Activated naive CD4-positive, alpha-beta T cell treated with anti-CD3 and anti-CD28 coated beads, Interleukin-2, amount 50 U/mL, for 24 hours (primary cell): ENCODE data around the gene ICAM4.

Experiments used
- H3K27ac Mint-ChIP-seq: one replicate; pipeline ENCODE4 v1.8.0; 2021; ENCODE audit warnings: mild to moderate bottlenecking, mixed read lengths
- H3K27me3 Mint-ChIP-seq: one replicate; pipeline ENCODE4 v1.8.0; 2021; ENCODE audit warnings: mixed read lengths
- H3K36me3 Mint-ChIP-seq: one replicate; pipeline ENCODE4 v1.8.0; 2021; ENCODE audit warnings: mixed read lengths
- H3K4me1 Mint-ChIP-seq: one replicate; pipeline ENCODE4 v1.8.0; 2021; ENCODE audit warnings: mixed read lengths
- H3K4me3 Mint-ChIP-seq: one replicate; pipeline ENCODE4 v1.8.0; 2021; ENCODE audit warnings: mild to moderate bottlenecking, mixed read lengths
- H3K9me3 Mint-ChIP-seq: one replicate; pipeline ENCODE4 v1.8.0; 2021; ENCODE audit warnings: mixed read lengths

ICAM4 gene

GRCh38 chr19:10318807-10319682 lies 32.3 kb downstream of the ICAM4 start:
- Mint-ChIP-seq H3K4me1 (peaks cover 21% of the 10 kb centered on the region), H3K9me3 (no peaks in the 10 kb centered on the region), H3K4me3 (no peak overlapping the region), H3K27ac (no peak overlapping the region), H3K36me3 (peaks cover 12% of the 10 kb centered on the region), H3K27me3 (no peaks in the 10 kb centered on the region)

GRCh38 chr19:10320602-10321416 lies 34.1 kb downstream of the ICAM4 start:
- Mint-ChIP-seq H3K27me3 (no peaks in the 10 kb centered on the region), H3K4me1 (peaks cover 7% of the 10 kb centered on the region), H3K4me3 (no peak overlapping the region), H3K9me3 (no peaks in the 10 kb centered on the region), H3K36me3 (peaks cover 10% of the 10 kb centered on the region), H3K27ac (no peak overlapping the region)

DNA sequence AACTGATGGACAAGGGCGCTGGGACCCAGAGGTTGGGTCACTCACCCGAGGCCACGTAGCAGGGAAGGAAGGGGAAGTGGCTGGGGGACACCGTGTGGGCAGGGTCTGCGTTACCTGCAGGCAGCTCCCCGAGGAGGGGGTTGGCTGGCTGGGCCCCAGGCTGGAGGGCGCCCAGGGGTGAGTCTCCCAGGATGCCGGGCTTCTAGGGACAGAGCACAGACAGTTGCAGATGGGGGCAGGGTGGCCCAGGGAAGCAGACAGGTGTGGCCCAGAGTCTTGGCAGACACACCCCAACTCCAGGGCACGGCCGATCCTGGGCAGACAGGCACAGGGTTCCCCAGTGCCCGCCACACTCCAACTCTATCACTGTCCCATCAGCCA lies 34.7 kb downstream of the ICAM4 start:
- no peaks in the 10 kb centered on the region for H3K27me3 Mint-ChIP-seq
- H3K36me3 Mint-ChIP-seq = peaks cover 6% of the 10 kb centered on the region
- H3K9me3 Mint-ChIP-seq = no peaks in the 10 kb centered on the region
- H3K4me3 Mint-ChIP-seq = no peak overlapping the region
- no peak overlapping the region for H3K27ac Mint-ChIP-seq
- peaks cover under 1% of the 10 kb centered on the region for H3K4me1 Mint-ChIP-seq

DNA sequence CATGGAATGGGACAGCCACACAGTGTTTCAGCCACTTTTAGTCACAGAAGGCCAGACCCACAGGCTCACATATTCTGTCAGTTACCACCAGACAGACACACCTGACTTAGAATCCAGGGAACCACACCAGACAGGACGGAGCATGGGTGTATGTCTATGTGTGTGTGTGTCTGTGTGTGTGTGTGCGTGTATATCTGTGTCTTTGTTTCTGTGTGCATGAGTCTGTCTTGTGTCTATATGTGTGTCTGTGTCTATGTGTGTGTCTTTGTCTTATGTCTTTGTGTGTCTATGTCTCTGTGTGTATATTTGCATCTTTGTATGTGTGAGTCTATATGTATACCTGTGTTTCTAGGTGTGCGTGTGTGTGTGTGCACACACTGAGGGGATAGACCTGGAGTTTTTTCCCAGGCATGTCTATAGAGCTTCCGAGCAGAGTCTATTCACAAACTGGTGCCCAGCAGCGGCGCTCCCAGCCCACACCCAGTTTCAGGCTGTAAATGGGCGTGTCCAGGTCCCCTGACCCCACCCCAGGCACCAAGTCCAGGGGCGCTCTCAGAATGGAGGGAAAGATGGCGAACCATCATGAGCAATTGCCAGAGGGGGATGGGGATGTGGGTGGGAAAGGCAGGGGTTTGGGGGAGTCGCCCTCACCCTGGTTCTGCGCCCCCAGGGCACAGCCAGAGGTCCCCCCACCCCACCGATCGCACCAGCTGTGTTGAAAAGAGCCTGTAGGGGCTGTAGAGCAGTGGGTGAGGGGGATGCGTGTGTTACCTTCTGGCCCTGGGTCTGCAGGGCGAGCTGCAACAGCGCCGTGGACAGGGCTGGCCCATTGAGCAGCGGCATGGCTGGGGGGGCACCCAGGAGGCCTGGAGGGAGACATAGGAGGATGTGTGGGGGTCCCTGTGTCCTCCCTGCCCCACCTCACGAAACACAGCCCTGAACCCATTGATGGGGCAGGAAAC lies 35.4 kb downstream of the ICAM4 start:
- Mint-ChIP-seq H3K4me1 (no peaks in the 10 kb centered on the region), H3K27me3 (no peaks in the 10 kb centered on the region)

DNA sequence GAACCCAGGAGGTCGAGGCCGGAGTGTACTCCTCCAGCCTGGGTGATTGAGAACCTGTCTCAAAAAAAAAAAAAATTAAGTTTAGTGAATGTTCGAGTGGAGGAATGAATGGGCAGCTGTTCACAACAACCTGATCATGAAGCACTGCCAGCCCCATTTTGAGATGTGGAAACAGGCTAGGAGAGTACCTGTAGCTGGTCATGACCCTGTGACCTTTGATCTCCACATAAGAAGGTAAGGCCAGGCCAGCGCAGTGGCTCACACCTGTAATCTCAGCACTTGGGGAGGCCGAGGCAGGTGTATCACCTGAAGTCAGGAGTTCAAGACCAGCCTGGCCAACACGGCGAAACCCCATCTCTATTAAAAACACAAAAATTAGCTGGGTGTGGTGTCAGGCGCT lies 39.0 kb downstream of the ICAM4 start:
- H3K27ac Mint-ChIP-seq = no peak overlapping the region
- no peak overlapping the region for H3K4me3 Mint-ChIP-seq
- no peaks in the 10 kb centered on the region for H3K9me3 Mint-ChIP-seq
- no peaks in the 10 kb centered on the region for H3K27me3 Mint-ChIP-seq
- peaks cover 4% of the 10 kb centered on the region for H3K4me1 Mint-ChIP-seq
- no peaks in the 10 kb centered on the region for H3K36me3 Mint-ChIP-seq

More for the DNA sequence above, 35.4 kb downstream of the ICAM4 start:
- H3K27ac Mint-ChIP-seq = no peak overlapping the region
- H3K9me3 Mint-ChIP-seq = no peaks in the 10 kb centered on the region
- H3K4me3 Mint-ChIP-seq = no peak overlapping the region
- peaks cover 6% of the 10 kb centered on the region for H3K36me3 Mint-ChIP-seq

- H3K36me3 Mint-ChIP-seq = peaks cover 4% of the 10 kb centered on the region
- H3K27me3 Mint-ChIP-seq = no peaks in the 10 kb centered on the region
- H3K9me3 Mint-ChIP-seq = no peaks in the 10 kb centered on the region
- peaks cover 12% of the 10 kb centered on the region for H3K4me1 Mint-ChIP-seq
- no peak overlapping the region for H3K27ac Mint-ChIP-seq
- H3K4me3 Mint-ChIP-seq = no peak overlapping the region
Measured at GRCh38 chr19:10327793-10328192, 41.0 kb downstream of the ICAM4 start.

DNA sequence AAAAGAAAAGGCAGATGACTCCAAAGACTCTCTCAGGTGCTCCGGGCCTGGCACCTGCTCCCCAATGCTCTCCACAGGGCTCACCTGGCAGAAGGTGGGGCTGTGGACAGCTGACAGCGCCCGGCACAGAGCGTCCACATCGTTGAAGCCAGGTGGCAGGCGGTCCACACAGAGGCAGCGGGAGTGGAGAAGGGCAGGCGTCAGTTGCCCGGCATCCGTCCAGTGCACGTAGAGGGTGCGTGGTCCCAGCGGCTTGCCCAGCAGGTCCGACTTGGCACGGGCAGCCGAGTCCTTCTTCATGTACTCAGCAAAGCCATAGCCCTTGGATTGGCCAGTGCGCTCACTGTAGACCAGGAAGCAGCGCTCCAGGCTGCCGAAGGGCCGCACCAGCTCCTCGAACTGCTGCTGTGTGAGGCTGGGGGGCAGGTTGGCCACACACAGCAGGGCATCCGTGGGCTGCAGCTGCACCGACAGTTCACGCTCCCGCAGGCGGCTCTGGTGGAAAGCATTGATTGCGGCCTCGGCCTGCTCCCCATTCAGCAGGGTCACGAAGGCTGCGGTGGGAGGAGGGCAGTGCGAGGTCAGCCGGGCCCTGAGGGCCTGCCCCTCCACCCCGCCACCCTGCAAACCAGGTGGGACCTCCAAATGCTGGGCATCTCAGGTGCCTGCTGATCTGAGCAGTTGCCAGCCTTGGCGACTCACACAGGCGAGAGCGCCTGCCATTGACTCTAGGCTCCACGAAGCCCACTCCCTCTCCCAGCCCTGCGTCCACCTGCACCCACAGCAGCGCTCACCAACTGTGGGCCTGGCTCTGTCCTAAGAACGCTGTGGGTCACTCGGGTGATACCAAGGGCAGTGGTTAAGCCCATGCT lies 42.0 kb downstream of the ICAM4 start:
- Mint-ChIP-seq H3K4me3 (no peak overlapping the region), H3K4me1 (peaks cover 17% of the 10 kb centered on the region), H3K9me3 (no peaks in the 10 kb centered on the region), H3K27me3 (no peaks in the 10 kb centered on the region), H3K27ac (no peak overlapping the region), H3K36me3 (peaks cover 5% of the 10 kb centered on the region)

- H3K27me3 Mint-ChIP-seq = no peaks in the 10 kb centered on the region
- no peaks in the 10 kb centered on the region for H3K9me3 Mint-ChIP-seq
- H3K4me3 Mint-ChIP-seq = no peak overlapping the region
- peaks cover 5% of the 10 kb centered on the region for H3K36me3 Mint-ChIP-seq
- peaks cover 18% of the 10 kb centered on the region for H3K4me1 Mint-ChIP-seq
- H3K27ac Mint-ChIP-seq = no peak overlapping the region
Measured at GRCh38 chr19:10329555-10329954, 42.8 kb downstream of the ICAM4 start.

GRCh38 chr19:10332158-10332964 lies 45.6 kb downstream of the ICAM4 start:
- Mint-ChIP-seq H3K27ac (peak overlapping the region; percentile 98), H3K4me3 (peak overlapping the region; percentile 97), H3K27me3 (no peaks in the 10 kb centered on the region), H3K9me3 (no peaks in the 10 kb centered on the region), H3K36me3 (peaks cover 5% of the 10 kb centered on the region), H3K4me1 (peaks cover 18% of the 10 kb centered on the region)

GRCh38 chr19:10332965-10333757 lies 46.4 kb downstream of the ICAM4 start, which contains the start of gene RAVER1:
Gene RAVER1, minus strand, starts transcription at chr19:10333529. Its CDS starts 22 bp downstream, at chr19:10333507.
- no peaks in the 10 kb centered on the region for H3K9me3 Mint-ChIP-seq
- H3K4me1 Mint-ChIP-seq = peaks cover 19% of the 10 kb centered on the region
- peak within 1 kb of the TSS; percentile 97 for H3K4me3 Mint-ChIP-seq
- peaks cover 5% of the 10 kb centered on the region for H3K36me3 Mint-ChIP-seq
- no peaks in the 10 kb centered on the region for H3K27me3 Mint-ChIP-seq
- peak within 1 kb of the TSS; percentile 98 for H3K27ac Mint-ChIP-seq

DNA sequence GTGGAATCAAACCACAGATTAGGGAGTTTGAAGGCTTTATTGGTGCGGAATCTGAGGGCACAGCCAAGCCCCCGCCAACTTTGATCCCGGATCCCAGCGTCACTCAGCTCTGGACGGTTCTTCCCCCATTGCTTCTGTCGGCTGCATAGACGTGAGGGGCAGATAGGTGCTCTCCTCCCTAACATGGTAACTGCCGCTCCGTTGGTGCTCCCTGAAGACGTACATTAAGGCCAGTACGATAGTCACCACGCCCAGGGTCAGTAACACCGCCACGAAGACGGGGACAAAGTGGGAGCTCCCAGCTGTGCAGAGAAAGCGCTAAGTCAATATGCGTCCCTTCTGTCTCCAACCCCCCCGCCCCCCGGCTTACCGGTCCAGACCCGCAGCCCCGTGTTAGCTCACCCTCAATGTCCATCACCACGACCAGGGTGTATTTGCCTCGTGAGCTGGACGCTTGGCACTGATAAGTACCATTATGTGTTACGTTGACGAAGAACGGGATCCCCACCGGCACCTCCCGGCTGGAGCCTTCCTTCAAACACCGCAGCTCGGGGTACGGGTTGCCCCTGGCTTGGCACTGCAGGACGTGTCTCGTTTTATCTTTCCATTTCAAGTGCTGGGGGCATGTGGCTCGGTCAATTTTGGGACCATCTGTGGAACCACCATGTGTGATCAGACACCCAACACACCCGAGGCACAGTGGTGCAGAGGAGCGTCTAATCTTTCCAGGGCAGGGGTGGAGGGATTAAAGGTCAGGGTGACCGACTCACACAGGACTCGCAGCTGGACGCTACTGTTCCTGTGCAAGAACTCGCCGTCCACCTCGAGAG lies 47.2 kb downstream of the ICAM4 start:
- Mint-ChIP-seq H3K27ac (peak overlapping the region; percentile 98), H3K4me3 (peak overlapping the region; percentile 97), H3K36me3 (peaks cover 5% of the 10 kb centered on the region), H3K27me3 (no peaks in the 10 kb centered on the region), H3K4me1 (peaks cover 27% of the 10 kb centered on the region), H3K9me3 (no peaks in the 10 kb centered on the region)

GRCh38 chr19:10334588-10335351 lies 48.0 kb downstream of the ICAM4 start:
- peaks cover 5% of the 10 kb centered on the region for H3K36me3 Mint-ChIP-seq
- H3K27ac Mint-ChIP-seq = peak overlapping the region; percentile 41
- H3K9me3 Mint-ChIP-seq = no peaks in the 10 kb centered on the region
- H3K4me1 Mint-ChIP-seq = peaks cover 35% of the 10 kb centered on the region
- H3K4me3 Mint-ChIP-seq = peak overlapping the region; percentile 97
- H3K27me3 Mint-ChIP-seq = no peaks in the 10 kb centered on the region
